CD4-positive, alpha-beta T cell treated with Interferon alpha-2 for 1 hour (primary cell): ENCODE results near the gene FCHSD2.
A peak's percentile ranks its signal among the peaks of the same experiment; 100 is the strongest.

ENCODE experiments used
- DNase-seq, 2 donors: peaks; one replicate each; pipeline ENCODE4 v3.0.0-alpha.2; 2020 to 2022

FCHSD2 gene

GRCh38 chr11:73171436-73172161 lies 29.5 kb upstream of the FCHSD2 start:
- no peak for DNase-seq

GRCh38 chr11:73170140-73170539 lies 28.0 kb upstream of the FCHSD2 start:
- no peak for DNase-seq

- DNase-seq = no peak
Observed at GRCh38 chr11:73168925-73169579, 26.9 kb upstream of the FCHSD2 start.

GRCh38 chr11:73167363-73167954 lies 25.3 kb upstream of the FCHSD2 start:
- DNase-seq = no peak

- DNase-seq = no peak
Observed at GRCh38 chr11:73164803-73165540, 22.9 kb upstream of the FCHSD2 start.

- DNase-seq = no peak
Observed at GRCh38 chr11:73163638-73164174, 21.6 kb upstream of the FCHSD2 start.

- no peak for DNase-seq
Observed at GRCh38 chr11:73162196-73162740, 20.1 kb upstream of the FCHSD2 start.

- DNase-seq = no peak
Observed at GRCh38 chr11:73160005-73160760, 18.1 kb upstream of the FCHSD2 start.

- DNase-seq = no peak
Observed at GRCh38 chr11:73159297-73159696, 17.2 kb upstream of the FCHSD2 start.

GRCh38 chr11:73158356-73159051 lies 16.4 kb upstream of the FCHSD2 start:
- DNase-seq = no peak

- peak in 1 of 2 donors; percentile 28 for DNase-seq
Observed at GRCh38 chr11:73157101-73158010, 15.2 kb upstream of the FCHSD2 start.

- no peak for DNase-seq
Observed at GRCh38 chr11:73156686-73157085, 14.6 kb upstream of the FCHSD2 start.

- no peak for DNase-seq
Observed at GRCh38 chr11:73156114-73156513, 14.0 kb upstream of the FCHSD2 start.

GRCh38 chr11:73155102-73155501 lies 13.0 kb upstream of the FCHSD2 start:
- DNase-seq = no peak

GRCh38 chr11:73154178-73154577 lies 12.1 kb upstream of the FCHSD2 start:
- peak; percentile 53 to 78 for DNase-seq

- peak; percentile 78 to 88 for DNase-seq
Observed at GRCh38 chr11:73152861-73153483, 10.9 kb upstream of the FCHSD2 start.

GRCh38 chr11:73152086-73152853 lies 10.2 kb upstream of the FCHSD2 start:
- peak in 1 of 2 donors; percentile 50 for DNase-seq

- DNase-seq = no peak
Observed at GRCh38 chr11:73151416-73151815, 9.3 kb upstream of the FCHSD2 start.

GRCh38 chr11:73149105-73149504 lies 7.0 kb upstream of the FCHSD2 start:
- DNase-seq = no peak
